K562 (cell line): ENCODE results near the gene FEV. TPM values are rescaled to one million over a fixed set of nuclear protein-coding genes. Genes with fewer than 3 reads are reported as not detected.

Experiments
- CTBP1 ChIP-seq: fragments of 450-650 bp; IDR thresholded peaks from 2 replicates; pipeline ENCODE4 v1.6.1; 2016; ENCODE audit warnings: borderline replicate concordance
- ETV6 ChIP-seq, 3 experiments: fragments of 150-350 bp in 1 of 3; sonication (generic) in 1 of 3; formaldehyde crosslinking in 1 of 3; IDR thresholded peaks; 2 replicates each; pipeline versions ENCODE4 v1.6.1 to v1.8.0; 2014 to 2022; ENCODE audit warnings: borderline replicate concordance in 2 of 3, low read depth in 2 of 3, antibody characterized with exemption in 1 of 3, low read length in 1 of 3, mild to moderate bottlenecking in 1 of 3, missing genetic modification reagents in 1 of 3
- GABPB1 ChIP-seq: sonication (generic); formaldehyde crosslinking; IDR thresholded peaks from 2 replicates; pipeline ENCODE4 v1.8.0; 2022; ENCODE audit warnings: mild to moderate bottlenecking, missing genetic modification reagents
- GTF2A2 ChIP-seq: IDR thresholded peaks from 2 replicates; pipeline ENCODE4 v1.6.1; 2016; ENCODE audit warnings: mild to moderate bottlenecking, missing genetic modification characterization, missing compliant biosample characterization
- ILF3 ChIP-seq: fragments of 450-650 bp; IDR thresholded peaks from 2 replicates; pipeline ENCODE4 v1.6.1; 2018; ENCODE audit warnings: antibody characterized with exemption, mild to moderate bottlenecking, moderate library complexity, borderline replicate concordance
- MAZ ChIP-seq, 2 experiments: fragments of 450-650 bp in 1 of 2; sonication (generic) in 1 of 2; formaldehyde crosslinking; IDR thresholded peaks in 1 of 2; conservative IDR thresholded peaks in 1 of 2; 2 replicates each; pipeline versions ENCODE4 v1.4.0 to v1.5.0; 2020; ENCODE audit warnings: mild to moderate bottlenecking in 1 of 2, missing genetic modification reagents in 1 of 2
- NEUROD1 ChIP-seq: fragments of 150-350 bp; IDR thresholded peaks from 2 replicates; pipeline ENCODE4 v1.6.1; 2014; ENCODE audit warnings: borderline replicate concordance, low read length, low read depth; ENCODE audit not compliant: partially characterized antibody
- PTBP1 ChIP-seq: fragments of 200-400 bp; formaldehyde crosslinking; IDR thresholded peaks from 2 replicates; pipeline ENCODE4 v1.6.1; 2017; ENCODE audit warnings: low read depth, low read length
- RBM34 ChIP-seq: fragments of 200-400 bp; formaldehyde crosslinking; IDR thresholded peaks from 2 replicates; pipeline ENCODE4 v1.6.1; 2018; ENCODE audit warnings: low read length, borderline replicate concordance; ENCODE audit not compliant: insufficient read depth
- XRCC5 ChIP-seq: fragments of 200-400 bp; formaldehyde crosslinking; IDR thresholded peaks from 2 replicates; pipeline ENCODE4 v1.6.1; 2017; ENCODE audit warnings: low read depth, mild to moderate bottlenecking, low read length
- ZNF41 ChIP-seq: fragments of 250-450 bp; sonication (Bioruptor Pico); conservative IDR thresholded peaks from 2 replicates; pipeline ENCODE4 v1.4.0; 2020; ENCODE audit warnings: mild to moderate bottlenecking
- ZNF561 ChIP-seq: fragments of 450-650 bp; formaldehyde crosslinking; conservative IDR thresholded peaks from 2 replicates; pipeline ENCODE4 v1.4.0; 2020; ENCODE audit warnings: mild to moderate bottlenecking, moderate library complexity
- polyA plus RNA-seq, 8 experiments: library from polyadenylated mRNA; depleted of rRNA in 4 of 8; stranded (reverse) in 5 of 8; unstranded in 3 of 8; fragments of >200 nt; fragmentation: Nextera tagmentation in 2 of 8; fragmentation: Illumina TruSeq in 1 of 8; extraction: Ambion mirVana in 2 of 8; extraction: Trizol in 1 of 8; gene quantifications; 2 replicates each; pipeline versions ENCODE4 v1.2.1 to v1.2.3, GENCODE V29; 2011 to 2014; ENCODE audit warnings: inconsistent platforms in 1 of 8, missing spikeins in 1 of 8
- total RNA-seq, 7 experiments: library from RNA; depleted of rRNA in 6 of 7; stranded (reverse); fragments of >200 nt in 6 of 7; fragmentation: Illumina TruSeq in 2 of 7; extraction: Trizol in 2 of 7; gene quantifications; 2 replicates each; pipeline versions ENCODE4 v1.2.1 to v1.2.3, GENCODE V29; 2011 to 2021; ENCODE audit warnings: low replicate concordance in 1 of 7
- TF ChIP-seq, protein P1 (sequence below): sonication (generic); formaldehyde crosslinking; IDR thresholded peaks from 2 replicates; pipeline ENCODE4 v1.8.0; 2022; ENCODE audit warnings: mild to moderate bottlenecking, missing genetic modification reagents
- TF ChIP-seq, protein P2 (sequence below), 3 experiments: IDR thresholded peaks in 2 of 3; conservative IDR thresholded peaks in 1 of 3; 2 replicates each; pipeline ENCODE4 v1.5.1; 2011 to 2012; ENCODE audit warnings: low read length in 3 of 3, mild to moderate bottlenecking in 3 of 3, control low read depth in 2 of 3, improper control_type of control experiment in 1 of 3, inconsistent platforms in 1 of 3, low read depth in 1 of 3, mixed read lengths in 1 of 3, moderate library complexity in 1 of 3; ENCODE audit not compliant: insufficient read depth in 2 of 3
- TF ChIP-seq, protein P3 (sequence below), 2 experiments: fragments of 450-650 bp; conservative IDR thresholded peaks; 2 replicates each; pipeline ENCODE4 v1.6.1; 2017; ENCODE audit warnings: mild to moderate bottlenecking in 2 of 2, moderate library complexity in 2 of 2
- TF ChIP-seq, protein P4 (sequence below): sonication (generic); formaldehyde crosslinking; IDR thresholded peaks from 2 replicates; pipeline ENCODE4 v1.9.0; 2022; ENCODE audit warnings: mild to moderate bottlenecking, missing genetic modification reagents
- TF ChIP-seq, protein P5 (sequence below): fragments of 250-450 bp; sonication (Bioruptor Pico); IDR thresholded peaks from 2 replicates; pipeline ENCODE4 v1.4.0; 2020; ENCODE audit warnings: mild to moderate bottlenecking, moderate library complexity

FEV gene
- total and polyA plus RNA-seq, 9 of the 15 experiments (the other 6 are each of a cell fraction or from before 2014, with no cell fraction given), result 0.08 to 1.6 (median 0.62) TPM; not detected in 1

DNA sequence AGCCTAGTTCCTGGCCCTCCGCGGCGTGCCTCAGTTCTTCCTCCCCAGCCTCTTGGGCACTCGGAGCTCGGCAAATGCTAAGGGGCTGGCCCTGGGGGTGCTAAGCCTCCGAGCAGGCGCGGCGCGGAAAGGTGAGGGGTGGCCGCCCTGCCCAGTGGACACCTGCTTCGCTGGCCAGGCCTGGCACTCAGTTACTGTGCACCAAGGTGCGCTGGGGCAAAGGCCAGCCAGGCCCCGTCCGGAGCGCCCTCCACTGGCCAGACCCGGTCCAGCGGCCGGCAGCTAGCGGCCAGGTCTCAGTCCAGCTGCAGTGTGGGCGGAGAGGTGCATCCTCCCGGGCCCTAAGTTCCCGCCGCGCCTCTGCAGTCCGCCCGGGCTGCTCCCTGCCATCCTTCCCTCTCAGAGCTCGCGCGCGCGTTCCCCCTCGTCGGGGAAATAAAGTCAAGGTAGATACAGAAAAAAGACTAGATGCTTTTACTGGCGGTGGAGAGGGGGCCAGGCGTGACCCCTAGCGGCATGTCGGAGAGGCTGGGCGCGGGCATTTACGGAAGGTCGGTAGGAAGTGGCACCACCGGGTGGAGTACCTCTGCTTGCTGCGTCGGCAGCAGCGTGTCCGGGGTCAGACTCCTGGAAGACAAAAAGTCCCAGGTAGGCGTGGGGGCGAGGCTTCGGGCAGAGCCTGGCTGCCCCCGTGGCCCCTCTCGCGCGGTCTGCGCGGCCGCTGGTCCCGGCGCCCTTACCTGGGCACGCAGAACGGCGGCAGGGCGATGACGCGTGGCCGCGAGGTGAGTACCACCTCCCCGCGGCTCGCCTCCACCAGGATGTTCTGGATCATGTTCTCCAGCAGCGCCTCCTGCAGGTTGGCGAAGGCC lies 17.6 kb upstream of the FEV start (continued):
- TF ChIP-seq, protein P1, sequence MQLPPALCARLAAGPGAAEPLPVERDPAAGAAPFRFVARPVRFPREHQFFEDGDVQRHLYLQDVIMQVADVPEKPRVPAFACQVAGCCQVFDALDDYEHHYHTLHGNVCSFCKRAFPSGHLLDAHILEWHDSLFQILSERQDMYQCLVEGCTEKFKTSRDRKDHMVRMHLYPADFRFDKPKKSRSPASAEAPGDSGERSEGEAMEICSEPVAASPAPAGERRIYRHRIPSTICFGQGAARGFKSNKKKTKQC, result no peak
- TF ChIP-seq PTBP1 (no peak), ZNF561 (CRISPR knock-in tag) (no peak), NEUROD1 (no peak), MAZ (CRISPR knock-in tag; conservative IDR thresholded peaks at IDR 0.05 in 1 of 2, IDR thresholded peaks at IDR 0.05 in 1 of 2) (peak; percentile 31 to 92; a peak in 3 of 4 replicates), ILF3 (no peak), CTBP1 (peak; percentile 36; the same call in 1 of the 2 replicates), GTF2A2 (tag) (no peak), GABPB1 (CRISPR knock-in tag) (peak; percentile 56; the same call in 1 of the 2 replicates), XRCC5 (no peak), ETV6 (IDR thresholded peaks at IDR 0.05; ENCODE audit: borderline replicate concordance in 1 of 2, low read depth in 2 of 2, low read length in 1 of 2) (no peak), ETV6 (CRISPR knock-in tag; IDR thresholded peaks at IDR 0.05; ENCODE audit: borderline replicate concordance) (no peak), ZNF41 (CRISPR knock-in tag) (no peak), RBM34 (no peak)
- TF ChIP-seq, protein P2, sequence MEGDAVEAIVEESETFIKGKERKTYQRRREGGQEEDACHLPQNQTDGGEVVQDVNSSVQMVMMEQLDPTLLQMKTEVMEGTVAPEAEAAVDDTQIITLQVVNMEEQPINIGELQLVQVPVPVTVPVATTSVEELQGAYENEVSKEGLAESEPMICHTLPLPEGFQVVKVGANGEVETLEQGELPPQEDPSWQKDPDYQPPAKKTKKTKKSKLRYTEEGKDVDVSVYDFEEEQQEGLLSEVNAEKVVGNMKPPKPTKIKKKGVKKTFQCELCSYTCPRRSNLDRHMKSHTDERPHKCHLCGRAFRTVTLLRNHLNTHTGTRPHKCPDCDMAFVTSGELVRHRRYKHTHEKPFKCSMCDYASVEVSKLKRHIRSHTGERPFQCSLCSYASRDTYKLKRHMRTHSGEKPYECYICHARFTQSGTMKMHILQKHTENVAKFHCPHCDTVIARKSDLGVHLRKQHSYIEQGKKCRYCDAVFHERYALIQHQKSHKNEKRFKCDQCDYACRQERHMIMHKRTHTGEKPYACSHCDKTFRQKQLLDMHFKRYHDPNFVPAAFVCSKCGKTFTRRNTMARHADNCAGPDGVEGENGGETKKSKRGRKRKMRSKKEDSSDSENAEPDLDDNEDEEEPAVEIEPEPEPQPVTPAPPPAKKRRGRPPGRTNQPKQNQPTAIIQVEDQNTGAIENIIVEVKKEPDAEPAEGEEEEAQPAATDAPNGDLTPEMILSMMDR (IDR thresholded peaks at IDR 0.05 in 2 of 3, conservative IDR thresholded peaks at IDR 0.05 in 1 of 3; ENCODE audit: insufficient read depth in 2 of 3, low read depth in 1 of 3, low read length in 3 of 3), result peak; percentile 59 to 90 (median 61); a peak in 5 of 6 replicates
- TF ChIP-seq, protein P3, sequence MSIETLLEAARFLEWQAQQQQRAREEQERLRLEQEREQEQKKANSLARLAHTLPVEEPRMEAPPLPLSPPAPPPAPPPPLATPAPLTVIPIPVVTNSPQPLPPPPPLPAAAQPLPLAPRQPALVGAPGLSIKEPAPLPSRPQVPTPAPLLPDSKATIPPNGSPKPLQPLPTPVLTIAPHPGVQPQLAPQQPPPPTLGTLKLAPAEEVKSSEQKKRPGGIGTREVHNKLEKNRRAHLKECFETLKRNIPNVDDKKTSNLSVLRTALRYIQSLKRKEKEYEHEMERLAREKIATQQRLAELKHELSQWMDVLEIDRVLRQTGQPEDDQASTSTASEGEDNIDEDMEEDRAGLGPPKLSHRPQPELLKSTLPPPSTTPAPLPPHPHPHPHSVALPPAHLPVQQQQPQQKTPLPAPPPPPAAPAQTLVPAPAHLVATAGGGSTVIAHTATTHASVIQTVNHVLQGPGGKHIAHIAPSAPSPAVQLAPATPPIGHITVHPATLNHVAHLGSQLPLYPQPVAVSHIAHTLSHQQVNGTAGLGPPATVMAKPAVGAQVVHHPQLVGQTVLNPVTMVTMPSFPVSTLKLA (conservative IDR thresholded peaks at IDR 0.05), result no peak
- TF ChIP-seq, protein P4, sequence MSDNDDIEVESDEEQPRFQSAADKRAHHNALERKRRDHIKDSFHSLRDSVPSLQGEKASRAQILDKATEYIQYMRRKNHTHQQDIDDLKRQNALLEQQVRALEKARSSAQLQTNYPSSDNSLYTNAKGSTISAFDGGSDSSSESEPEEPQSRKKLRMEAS (CRISPR knock-in tag), result peak; percentile 81
- TF ChIP-seq, protein P5, sequence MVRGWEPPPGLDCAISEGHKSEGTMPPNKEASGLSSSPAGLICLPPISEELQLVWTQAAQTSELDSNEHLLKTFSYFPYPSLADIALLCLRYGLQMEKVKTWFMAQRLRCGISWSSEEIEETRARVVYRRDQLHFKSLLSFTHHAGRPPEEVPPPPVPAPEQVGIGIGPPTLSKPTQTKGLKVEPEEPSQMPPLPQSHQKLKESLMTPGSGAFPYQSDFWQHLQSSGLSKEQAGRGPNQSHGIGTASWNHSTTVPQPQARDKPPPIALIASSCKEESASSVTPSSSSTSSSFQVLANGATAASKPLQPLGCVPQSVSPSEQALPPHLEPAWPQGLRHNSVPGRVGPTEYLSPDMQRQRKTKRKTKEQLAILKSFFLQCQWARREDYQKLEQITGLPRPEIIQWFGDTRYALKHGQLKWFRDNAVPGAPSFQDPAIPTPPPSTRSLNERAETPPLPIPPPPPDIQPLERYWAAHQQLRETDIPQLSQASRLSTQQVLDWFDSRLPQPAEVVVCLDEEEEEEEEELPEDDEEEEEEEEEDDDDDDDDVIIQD (CRISPR knock-in tag), result no peak
